Astrocyte (in vitro differentiated cells and primary cell): Measurements from ENCODE around the gene LRRC37B.
"Not testable (repeated sequence)": the region's sequence is repeated elsewhere in the genome, so short reads cannot be mapped to it uniquely, and the experiment has no call there.

Source experiments
- CTCF ChIP-seq: IDR thresholded peaks from 2 replicates; pipeline ENCODE4 v1.5.1; 2011; ENCODE audit warnings: low read depth, mild to moderate bottlenecking, inconsistent platforms, low read length, moderate library complexity; ENCODE audit not compliant: insufficient read depth
- EZH2 ChIP-seq: IDR thresholded peaks from 2 replicates; pipeline ENCODE4 v1.6.1; 2012; ENCODE audit warnings: mild to moderate bottlenecking, low read length, inconsistent platforms; ENCODE audit not compliant: insufficient read depth

DNA sequence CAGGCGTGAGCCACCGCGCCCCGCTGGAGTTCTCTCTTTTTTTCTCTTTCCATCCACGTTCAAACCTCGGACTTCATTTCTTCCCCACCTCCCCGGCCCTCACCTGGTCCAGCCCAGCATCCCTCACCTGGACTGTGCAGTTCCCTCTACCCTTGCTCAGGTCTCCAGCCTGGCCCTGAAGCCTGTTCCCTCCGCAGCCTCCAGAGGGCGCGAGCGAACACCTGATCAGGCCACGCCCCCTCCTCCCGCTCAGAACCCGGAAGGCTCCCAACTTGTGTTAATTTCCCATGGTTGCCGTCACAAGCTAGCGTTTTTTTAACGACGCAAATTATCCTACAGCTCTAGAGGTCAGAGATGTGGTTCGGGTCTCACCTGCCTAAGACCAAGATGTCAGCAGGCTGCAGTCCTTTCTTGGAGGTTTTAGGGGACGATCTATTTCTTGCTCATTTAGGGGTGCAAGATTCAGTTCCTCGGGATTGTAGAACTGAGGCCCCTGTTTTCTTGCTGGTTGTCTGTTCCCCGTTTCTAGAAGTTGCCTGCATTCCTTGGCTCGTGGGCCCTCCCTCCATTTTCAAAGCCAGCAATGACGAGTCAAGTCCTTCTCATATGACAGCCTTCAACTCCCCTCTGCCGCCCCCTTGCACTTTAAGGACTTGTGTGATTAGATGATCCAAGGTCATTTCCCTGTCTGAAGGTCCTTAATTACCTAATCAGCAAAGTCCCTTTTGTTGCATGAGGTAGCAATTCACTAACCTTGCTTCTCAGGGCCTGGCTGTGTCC, 59.9 kb downstream of the LRRC37B start:
- TF ChIP-seq EZH2, CTCF: not testable (repeated sequence)
